ENCODE data around the gene GLCE.
"Not testable (repeated sequence)": the region's sequence is repeated elsewhere in the genome, so short reads cannot be mapped to it uniquely, and the experiment has no call there.

GLCE gene

GRCh38 chr15:69288011-69288410 is 127.6 kb downstream of the GLCE start:
- Mint-ChIP-seq H3K9me3 (no peaks in the 10 kb centered on the region), H3K4me3 (no peak overlapping the region), H3K27ac (no peak overlapping the region), H3K36me3 (ENCODE audit: insufficient read depth) (no peaks in the 10 kb centered on the region), H3K4me1 (ENCODE audit: low read depth in 2 of 2) (no peaks in the 10 kb centered on the region), H3K27me3 (peaks cover 10 to 11% of the 10 kb centered on the region in 2 donors)
- no peak for DNase-seq
- ATAC-seq (replicated peaks): no peak

DNA sequence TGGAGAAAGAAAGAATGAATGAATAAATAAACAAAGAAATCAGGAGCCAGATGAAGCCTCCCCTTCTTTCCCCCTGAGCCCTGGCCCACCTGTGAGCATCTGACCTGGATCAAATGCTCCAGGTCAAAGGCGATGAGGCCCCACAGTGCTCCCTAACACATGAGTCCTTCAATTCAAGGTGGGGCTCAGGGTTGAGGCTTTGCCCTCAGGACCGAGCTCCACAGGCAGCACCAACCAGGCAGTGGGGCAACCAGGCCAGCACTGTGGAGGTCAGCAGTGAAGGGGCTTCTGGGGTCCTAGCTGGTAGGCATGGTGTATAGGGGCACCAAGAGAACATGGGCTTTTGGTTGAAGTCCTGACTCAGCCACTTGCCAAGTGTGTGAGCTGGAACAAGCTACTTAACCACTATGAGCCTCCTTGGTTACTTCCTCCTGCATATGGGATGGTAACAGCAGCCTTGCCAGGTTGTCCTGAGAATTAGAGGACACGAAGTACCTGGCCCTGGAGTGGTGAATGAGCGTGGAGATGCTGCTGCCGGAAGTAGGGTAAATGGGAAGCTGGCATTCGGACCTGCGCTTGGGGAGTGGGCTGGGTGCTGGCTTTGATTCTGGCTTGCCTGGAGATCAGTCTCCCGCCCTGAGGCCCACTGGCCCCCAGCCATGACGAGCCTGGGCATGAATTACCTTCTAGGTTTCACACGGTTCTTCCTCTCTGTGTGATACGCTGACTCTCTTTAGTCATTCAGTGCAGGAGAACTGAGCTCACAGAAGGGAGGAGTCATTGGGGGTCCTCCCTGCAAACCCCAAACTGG is 128.3 kb downstream of the GLCE start:
- peaks cover 6 to 11% of the 10 kb centered on the region in 2 donors for H3K27me3 Mint-ChIP-seq
- H3K36me3 Mint-ChIP-seq (ENCODE audit: insufficient read depth): no peaks in the 10 kb centered on the region
- no peak overlapping the region for H3K4me3 Mint-ChIP-seq
- no peaks in the 10 kb centered on the region for H3K4me1 Mint-ChIP-seq (ENCODE audit: low read depth in 2 of 2)
- DNase-seq (no peak), ATAC-seq (replicated peaks) (no peak)
- no peak overlapping the region for H3K27ac Mint-ChIP-seq
- no peaks in the 10 kb centered on the region for H3K9me3 Mint-ChIP-seq

- DNase-seq (no peak), ATAC-seq (replicated peaks) (no peak)
- Mint-ChIP-seq H3K4me3 (no peak overlapping the region), H3K36me3 (ENCODE audit: insufficient read depth) (no peaks in the 10 kb centered on the region), H3K9me3 (no peaks in the 10 kb centered on the region), H3K4me1 (ENCODE audit: low read depth in 2 of 2) (no peaks in the 10 kb centered on the region), H3K27me3 (peaks cover 6 to 18% of the 10 kb centered on the region in 2 donors), H3K27ac (no peak overlapping the region)
These were observed 129.1 kb downstream of the GLCE start for GRCh38 chr15:69289342-69290146.

DNA sequence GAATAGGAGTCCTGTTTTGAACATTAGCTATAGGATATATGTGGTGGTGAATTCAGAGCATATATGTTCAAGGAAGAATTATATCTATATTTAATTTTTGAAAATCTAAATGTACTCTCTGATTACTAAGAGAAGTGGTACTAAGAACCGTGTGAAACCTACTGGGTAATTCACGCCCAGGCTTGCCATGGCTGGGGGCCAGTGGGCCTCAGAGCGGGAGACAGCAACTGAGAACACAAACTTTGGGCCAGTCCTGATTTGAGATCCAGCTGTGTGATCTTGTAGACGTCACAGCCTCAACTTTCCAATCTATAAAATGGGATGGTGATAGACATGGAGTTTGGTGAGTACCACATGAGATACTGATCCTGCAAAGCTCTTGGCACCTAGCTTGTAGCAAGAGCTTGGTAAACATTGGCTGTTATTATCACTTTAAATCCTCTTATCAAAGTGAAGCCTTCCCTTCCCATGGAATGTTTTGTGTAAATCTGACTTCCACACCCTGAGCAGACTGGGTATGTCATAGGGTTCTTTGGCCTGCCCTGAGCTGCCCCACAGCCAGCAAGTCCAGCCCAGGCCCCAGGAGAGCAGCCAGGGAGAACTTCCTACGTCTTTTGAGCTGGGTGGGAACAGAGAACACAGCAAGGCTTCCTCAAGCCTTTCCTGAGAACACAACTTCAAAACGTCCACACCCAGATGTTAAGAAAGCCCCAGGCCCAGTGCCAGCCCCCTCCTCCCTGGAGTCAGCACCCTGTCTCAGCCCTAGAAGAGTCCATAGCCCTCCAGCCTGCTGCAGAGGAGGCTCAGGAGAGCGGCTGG is 130.1 kb downstream of the GLCE start:
- ATAC-seq (replicated peaks) (no peak), DNase-seq (no peak)
- peaks cover 6 to 28% of the 10 kb centered on the region in 2 donors for H3K27me3 Mint-ChIP-seq

GRCh38 chr15:69291651-69292050 is 131.2 kb downstream of the GLCE start:
- not testable (repeated sequence) for DNase-seq; H3K4me3 Mint-ChIP-seq; H3K9me3 Mint-ChIP-seq; H3K36me3 Mint-ChIP-seq (ENCODE audit: insufficient read depth); H3K4me1 Mint-ChIP-seq (ENCODE audit: low read depth in 2 of 2); ATAC-seq (replicated peaks)
- H3K27me3 Mint-ChIP-seq: peaks cover 9 to 39% of the 10 kb centered on the region in 2 donors
- peak overlapping the region in 1 of 2 donors; percentile 23 for H3K27ac Mint-ChIP-seq

More for the DNA sequence above, 130.1 kb downstream of the GLCE start:
- Mint-ChIP-seq H3K9me3 (no peaks in the 10 kb centered on the region), H3K4me1 (ENCODE audit: low read depth in 2 of 2) (no peaks in the 10 kb centered on the region), H3K4me3 (no peak overlapping the region), H3K27ac (no peak overlapping the region), H3K36me3 (ENCODE audit: insufficient read depth) (no peaks in the 10 kb centered on the region)

GRCh38 chr15:69292826-69293420 is 132.5 kb downstream of the GLCE start:
- Mint-ChIP-seq H3K9me3 (no peaks in the 10 kb centered on the region), H3K4me1 (ENCODE audit: low read depth in 2 of 2) (no peaks in the 10 kb centered on the region)

DNA sequence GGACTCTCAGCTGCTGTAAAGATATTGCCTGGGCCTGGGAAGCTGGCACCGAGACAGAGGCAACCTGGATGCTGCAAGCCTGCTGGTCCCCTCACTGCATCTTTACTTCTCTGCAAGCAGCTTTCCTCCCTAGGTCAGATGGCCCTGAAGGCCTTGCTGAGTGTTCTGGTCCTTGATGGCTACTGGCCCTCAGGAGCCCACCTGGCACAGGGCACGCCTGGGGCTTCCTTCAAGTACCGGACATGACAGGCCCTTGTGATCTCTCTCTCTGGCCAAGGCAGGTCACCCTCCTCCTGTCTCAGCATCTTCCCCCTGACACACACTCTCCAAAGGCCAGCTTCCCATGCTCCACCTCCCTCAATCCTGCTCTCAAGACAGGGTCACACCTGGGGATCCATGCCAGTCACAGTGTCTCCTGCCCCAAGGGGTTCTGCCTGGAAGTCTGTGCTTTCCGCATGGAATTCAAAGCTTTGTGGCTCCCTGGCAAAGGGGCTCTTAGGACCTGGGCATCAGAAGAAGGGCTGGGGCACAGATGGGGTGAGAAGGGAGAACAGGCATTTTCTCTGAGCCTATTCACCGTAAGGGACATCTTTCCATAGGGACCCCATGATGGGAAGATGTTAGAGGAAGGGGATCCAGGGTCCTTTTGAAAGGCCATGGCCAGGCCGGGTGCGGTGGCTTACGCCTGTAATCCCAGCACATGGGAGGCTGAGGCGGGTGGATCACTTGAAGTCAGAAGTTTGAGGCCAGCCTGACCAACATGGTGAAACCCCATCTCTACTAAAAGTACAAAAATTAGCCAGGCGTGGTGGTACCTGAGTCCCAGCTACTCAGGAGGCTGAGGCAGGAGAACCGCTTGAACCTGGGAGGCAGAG is 133.5 kb downstream of the GLCE start:
- Mint-ChIP-seq H3K4me1 (ENCODE audit: low read depth in 2 of 2) (peaks cover 0 to 1% of the 10 kb centered on the region in 2 donors), H3K9me3 (no peaks in the 10 kb centered on the region), H3K27ac (no peak overlapping the region), H3K27me3 (peaks cover 13 to 59% of the 10 kb centered on the region in 2 donors), H3K4me3 (no peak overlapping the region), H3K36me3 (ENCODE audit: insufficient read depth) (no peaks in the 10 kb centered on the region)
- DNase-seq (no peak), ATAC-seq (replicated peaks) (no peak)

More at GRCh38 chr15:69292826-69293420, 132.5 kb downstream of the GLCE start:
- DNase-seq (no peak), ATAC-seq (replicated peaks) (no peak)
- Mint-ChIP-seq H3K27ac (no peak overlapping the region), H3K36me3 (ENCODE audit: insufficient read depth) (no peaks in the 10 kb centered on the region), H3K4me3 (no peak overlapping the region), H3K27me3 (peaks cover 19 to 52% of the 10 kb centered on the region in 2 donors)

GRCh38 chr15:69296606-69297005 is 136.2 kb downstream of the GLCE start:
- peaks cover 4 to 12% of the 10 kb centered on the region in 2 donors for H3K4me1 Mint-ChIP-seq (ENCODE audit: low read depth in 2 of 2)
- no peak overlapping the region for H3K27ac Mint-ChIP-seq
- H3K9me3 Mint-ChIP-seq: no peaks in the 10 kb centered on the region
- ATAC-seq (replicated peaks): no peak
- peaks cover 36 to 84% of the 10 kb centered on the region in 2 donors for H3K27me3 Mint-ChIP-seq
- DNase-seq: no peak
- no peaks in the 10 kb centered on the region for H3K36me3 Mint-ChIP-seq (ENCODE audit: insufficient read depth)
- H3K4me3 Mint-ChIP-seq: no peak overlapping the region

- no peak for DNase-seq
- no peak overlapping the region for H3K27ac Mint-ChIP-seq
- no peaks in the 10 kb centered on the region for H3K36me3 Mint-ChIP-seq (ENCODE audit: insufficient read depth)
- H3K9me3 Mint-ChIP-seq: no peaks in the 10 kb centered on the region
- H3K4me3 Mint-ChIP-seq: peak overlapping the region; percentile 60 to 66
- no peak for ATAC-seq (replicated peaks)
- peaks cover 48 to 95% of the 10 kb centered on the region in 2 donors for H3K27me3 Mint-ChIP-seq
- peaks cover 4 to 12% of the 10 kb centered on the region in 2 donors for H3K4me1 Mint-ChIP-seq (ENCODE audit: low read depth in 2 of 2)
These were observed 137.4 kb downstream of the GLCE start for GRCh38 chr15:69297642-69298353.

- Mint-ChIP-seq H3K4me1 (ENCODE audit: low read depth in 2 of 2) (peaks cover 4 to 12% of the 10 kb centered on the region in 2 donors), H3K9me3 (no peaks in the 10 kb centered on the region), H3K36me3 (ENCODE audit: insufficient read depth) (no peaks in the 10 kb centered on the region), H3K27me3 (peaks cover 54 to 95% of the 10 kb centered on the region in 2 donors), H3K27ac (no peak overlapping the region), H3K4me3 (peak overlapping the region; percentile 60 to 66)
- no peak for DNase-seq
- no peak for ATAC-seq (replicated peaks)
These were observed 137.9 kb downstream of the GLCE start for GRCh38 chr15:69298354-69298696.

GRCh38 chr15:69298697-69299441 is 138.4 kb downstream of the GLCE start, which contains the start of gene PAQR5:
Gene PAQR5, plus strand, starts transcription at chr15:69298912. Its CDS starts 61,169 bp downstream, at chr15:69360081.
- peaks cover 4 to 12% of the 10 kb centered on the region in 2 donors for H3K4me1 Mint-ChIP-seq (ENCODE audit: low read depth in 2 of 2)
- peak within 1 kb of the TSS; percentile 47 to 56 for H3K27ac Mint-ChIP-seq
- DNase-seq: no peak
- no peak for ATAC-seq (replicated peaks)
- H3K9me3 Mint-ChIP-seq: no peaks in the 10 kb centered on the region
- H3K36me3 Mint-ChIP-seq (ENCODE audit: insufficient read depth): no peaks in the 10 kb centered on the region
- H3K4me3 Mint-ChIP-seq: peak within 1 kb of the TSS; percentile 60 to 66
- H3K27me3 Mint-ChIP-seq: peaks cover 57 to 95% of the 10 kb centered on the region in 2 donors
